HCT116 (cell line): ENCODE results near the gene THRB. TPM values are rescaled to one million over a fixed set of nuclear protein-coding genes. Genes with fewer than 3 reads are reported as not detected.

Experiments used
- ATAC-seq: fragments of 200-7000 bp; cut with Tn5 transposase; 2 replicates; pipeline ENCODE4 v1.9.1; 2020; ENCODE audit warnings: mild to moderate bottlenecking, moderate library complexity
- BruUV-seq: library from RNA; stranded (reverse); fragments of 400-500 nt; replicated peaks from 2 replicates; lab custom pipeline; 2021; lab: Mats Ljungman, UMichigan
- CTCF ChIA-PET: fragments of 300-600 bp; sonication (Branson Sonifier 250); formaldehyde crosslinking; loops from one replicate; lab custom pipeline; 2021; ENCODE audit warnings: antibody characterized with exemption; lab: Charles Lee
- POLR2A ChIA-PET: fragments of 300-600, 350-600 bp; sonication (Branson Sonifier 250); formaldehyde crosslinking; loops from one replicate; lab custom pipeline; 2021; ENCODE audit warnings: antibody characterized with exemption; lab: Charles Lee
- RAD21 ChIA-PET, 2 experiments: fragments of 300-600 bp; sonication (Branson Sonifier 250); formaldehyde crosslinking; loops; one replicate each; lab custom pipeline; 2023; ENCODE audit warnings: low total read pairs in 2 of 2; ENCODE audit not compliant: uncharacterized antibody in 2 of 2, unreplicated experiment in 2 of 2, low non-redundant PET in 1 of 2; lab: Charles Lee
- DNase-seq: peaks from one replicate; pipeline ENCODE4 v3.0.0-alpha.2; 2010; ENCODE audit warnings: low read depth, low spot score
- H2AFZ ChIP-seq: fragments of 200-600 bp; shearing (Covaris generic), sonication (generic); 2 replicates; pipeline ENCODE4 v1.6.1; 2017; ENCODE audit warnings: low read depth, mixed run types, mixed read lengths, antibody characterized with exemption, low read length; ENCODE audit not compliant: poor library complexity, severe bottlenecking
- H3K27ac ChIP-seq: 2 replicates; pipeline ENCODE4 v1.5.1; 2012; ENCODE audit warnings: low read depth, low read length
- H3K27me3 ChIP-seq: fragments of 200-600 bp; sonication (generic); 2 replicates; pipeline ENCODE4 v1.6.1; 2016; ENCODE audit warnings: mixed run types, low read length, mixed read lengths; ENCODE audit not compliant: insufficient read depth
- H3K36me3 ChIP-seq, 2 experiments: fragments of 200-500 bp in 1 of 2; fragments of 200-600 bp in 1 of 2; sonication (Bioruptor generic) in 1 of 2; sonication (generic) in 1 of 2; 2 replicates each; pipeline versions ENCODE4 v1.5.1 to v1.6.1; 2014 to 2016; ENCODE audit warnings: low read length in 2 of 2, inconsistent platforms in 1 of 2, mixed read lengths in 1 of 2, mixed run types in 1 of 2; ENCODE audit not compliant: insufficient read depth in 2 of 2, control insufficient read depth in 1 of 2
- H3K4me1 ChIP-seq, 2 experiments: fragments of 200-600 bp in 1 of 2; sonication (generic) in 1 of 2; 2 replicates each; pipeline versions ENCODE4 v1.5.1 to v1.6.1; 2012 to 2017; ENCODE audit warnings: low read length in 2 of 2, inconsistent platforms in 1 of 2, mild to moderate bottlenecking in 1 of 2, mixed read lengths in 1 of 2, mixed run types in 1 of 2, moderate library complexity in 1 of 2; ENCODE audit not compliant: insufficient read depth in 2 of 2, control insufficient read depth in 1 of 2
- H3K4me2 ChIP-seq: fragments of 200-600 bp; sonication (generic); 2 replicates; pipeline ENCODE4 v1.6.1; 2017; ENCODE audit warnings: mixed run types, low read length, mixed read lengths
- H3K4me3 ChIP-seq, 2 experiments: fragments of 200-600 bp in 1 of 2; sonication (generic) in 1 of 2; replicated peaks in 1 of 2; 2 replicates each; pipeline ENCODE4 v1.5.1; 2011 to 2016; ENCODE audit warnings: low read length in 2 of 2, control low read depth in 1 of 2, low read depth in 1 of 2, mild to moderate bottlenecking in 1 of 2, mixed read lengths in 1 of 2, mixed run types in 1 of 2
- H3K79me2 ChIP-seq: fragments of 200-600 bp; sonication (generic); 2 replicates; pipeline ENCODE4 v1.6.1; 2017; ENCODE audit warnings: mild to moderate bottlenecking, mixed run types, low read length, moderate library complexity, mixed read lengths; ENCODE audit not compliant: insufficient read depth
- H3K9ac ChIP-seq: fragments of 200-600 bp; sonication (generic); 2 replicates; pipeline ENCODE4 v1.6.1; 2016; ENCODE audit warnings: low read length, mixed read lengths
- H3K9me2 ChIP-seq: fragments of 200-600 bp; sonication (generic), shearing (Covaris generic); 2 replicates; pipeline ENCODE4 v1.6.1; 2017; ENCODE audit warnings: mixed run types, mild to moderate bottlenecking, moderate library complexity; ENCODE audit not compliant: insufficient read depth
- H3K9me3 ChIP-seq, 2 experiments: fragments of 200-500 bp in 1 of 2; fragments of 200-600 bp in 1 of 2; sonication (Bioruptor generic) in 1 of 2; sonication (generic) in 1 of 2; 2 replicates each; pipeline ENCODE4 v1.6.1; 2014 to 2017; ENCODE audit warnings: low read length in 2 of 2, mixed read lengths in 2 of 2, inconsistent platforms in 1 of 2, low read depth in 1 of 2, mild to moderate bottlenecking in 1 of 2, mixed run types in 1 of 2, moderate library complexity in 1 of 2; ENCODE audit not compliant: control insufficient read depth in 1 of 2, insufficient read depth in 1 of 2
- H4K20me1 ChIP-seq: fragments of 200-600 bp; sonication (generic), shearing (Covaris generic); 2 replicates; pipeline ENCODE4 v1.6.1; 2017; ENCODE audit warnings: mixed run types, mild to moderate bottlenecking, moderate library complexity; ENCODE audit not compliant: insufficient read depth
- CBX3 ChIP-seq: IDR thresholded peaks from 2 replicates; pipeline ENCODE4 v1.6.1; 2012; ENCODE audit warnings: low read depth
- CEBPB ChIP-seq: IDR thresholded peaks from 2 replicates; pipeline ENCODE4 v1.6.1; 2012; ENCODE audit warnings: low read depth
- EGR1 ChIP-seq: IDR thresholded peaks from 2 replicates; pipeline ENCODE4 v1.6.1; 2012; ENCODE audit warnings: low read depth
- ELF1 ChIP-seq: IDR thresholded peaks from 2 replicates; pipeline ENCODE4 v1.6.1; 2012; ENCODE audit warnings: low read depth, borderline replicate concordance
- EZH2 ChIP-seq: fragments of 200-600 bp; sonication (generic); IDR thresholded peaks from 2 replicates; pipeline ENCODE4 v1.6.1; 2017; ENCODE audit warnings: antibody characterized with exemption, mixed run types
- JUND ChIP-seq: IDR thresholded peaks from 2 replicates; pipeline ENCODE4 v1.6.1; 2012
- POLR2A ChIP-seq: IDR thresholded peaks from 2 replicates; pipeline ENCODE4 v1.7.0; 2011; ENCODE audit warnings: borderline replicate concordance; ENCODE audit not compliant: insufficient read depth, insufficient read length; ENCODE audit errors: extremely low read depth
- POLR2AphosphoS5 ChIP-seq: IDR thresholded peaks from 2 replicates; pipeline ENCODE4 v1.6.1; 2011; ENCODE audit warnings: mild to moderate bottlenecking, low read depth, low read length, moderate library complexity
- RAD21 ChIP-seq: IDR thresholded peaks from 2 replicates; pipeline ENCODE4 v1.6.1; 2012; ENCODE audit warnings: low read depth, mild to moderate bottlenecking
- SRF ChIP-seq: IDR thresholded peaks from 2 replicates; pipeline ENCODE4 v1.6.1; 2012; ENCODE audit warnings: low read depth
- TCF7L2 ChIP-seq: IDR thresholded peaks from 2 replicates; pipeline ENCODE4 v1.7.0; 2011; ENCODE audit warnings: borderline replicate concordance, inconsistent platforms; ENCODE audit not compliant: insufficient read depth, insufficient read length; ENCODE audit errors: extremely low read depth
- ZFX ChIP-seq: fragments of 450-650 bp; IDR thresholded peaks from 2 replicates; pipeline ENCODE4 v1.6.1; 2017
- ZNF274 ChIP-seq: fragments of 200-500 bp; sonication (Bioruptor generic); IDR thresholded peaks from 2 replicates; pipeline ENCODE4 v1.6.1; 2014; ENCODE audit warnings: mild to moderate bottlenecking, low read depth, low read length, inconsistent platforms
- intact Hi-C: fragments of 100-400 bp; cut with micrococcal nuclease; formaldehyde crosslinking; loops from 2 replicates; pipeline ENCODE4 v1.10.0; 2022
- total RNA-seq: library from RNA; stranded (reverse); gene quantifications from one replicate; pipeline ENCODE4 v1.2.1, GENCODE V29; 2021; ENCODE audit not compliant: unreplicated experiment
- TF ChIP-seq, protein P1 (sequence below): IDR thresholded peaks from 2 replicates; pipeline ENCODE4 v1.6.1; 2012; ENCODE audit warnings: low read depth
- TF ChIP-seq, protein P2 (sequence below): IDR thresholded peaks from 2 replicates; pipeline ENCODE4 v1.6.1; 2012
- TF ChIP-seq, protein P3 (sequence below): IDR thresholded peaks from 2 replicates; pipeline ENCODE4 v1.6.1; 2012

The THRB gene
- total RNA-seq, 1 experiment from 2014 or later, result 2.5 TPM

DNA sequence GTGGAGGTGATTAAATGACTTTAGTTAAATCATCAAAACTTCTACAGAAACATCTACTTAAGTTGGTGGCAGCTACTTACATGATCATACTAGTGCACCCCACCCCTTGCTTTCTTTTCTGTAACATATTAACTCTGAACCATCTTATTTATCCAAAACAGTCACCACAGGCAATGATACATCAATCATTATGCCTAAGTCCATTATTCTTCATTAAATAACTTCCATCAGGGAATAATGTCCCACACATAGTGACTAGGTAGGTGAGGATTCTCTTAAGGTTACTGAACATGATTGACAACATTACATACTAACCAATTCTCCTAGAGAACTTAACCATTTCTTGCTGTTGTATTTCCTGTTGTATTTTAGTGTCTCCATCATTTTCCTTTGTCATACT, 339.4 kb downstream of the THRB start (continued):
- TF ChIP-seq, protein P1, sequence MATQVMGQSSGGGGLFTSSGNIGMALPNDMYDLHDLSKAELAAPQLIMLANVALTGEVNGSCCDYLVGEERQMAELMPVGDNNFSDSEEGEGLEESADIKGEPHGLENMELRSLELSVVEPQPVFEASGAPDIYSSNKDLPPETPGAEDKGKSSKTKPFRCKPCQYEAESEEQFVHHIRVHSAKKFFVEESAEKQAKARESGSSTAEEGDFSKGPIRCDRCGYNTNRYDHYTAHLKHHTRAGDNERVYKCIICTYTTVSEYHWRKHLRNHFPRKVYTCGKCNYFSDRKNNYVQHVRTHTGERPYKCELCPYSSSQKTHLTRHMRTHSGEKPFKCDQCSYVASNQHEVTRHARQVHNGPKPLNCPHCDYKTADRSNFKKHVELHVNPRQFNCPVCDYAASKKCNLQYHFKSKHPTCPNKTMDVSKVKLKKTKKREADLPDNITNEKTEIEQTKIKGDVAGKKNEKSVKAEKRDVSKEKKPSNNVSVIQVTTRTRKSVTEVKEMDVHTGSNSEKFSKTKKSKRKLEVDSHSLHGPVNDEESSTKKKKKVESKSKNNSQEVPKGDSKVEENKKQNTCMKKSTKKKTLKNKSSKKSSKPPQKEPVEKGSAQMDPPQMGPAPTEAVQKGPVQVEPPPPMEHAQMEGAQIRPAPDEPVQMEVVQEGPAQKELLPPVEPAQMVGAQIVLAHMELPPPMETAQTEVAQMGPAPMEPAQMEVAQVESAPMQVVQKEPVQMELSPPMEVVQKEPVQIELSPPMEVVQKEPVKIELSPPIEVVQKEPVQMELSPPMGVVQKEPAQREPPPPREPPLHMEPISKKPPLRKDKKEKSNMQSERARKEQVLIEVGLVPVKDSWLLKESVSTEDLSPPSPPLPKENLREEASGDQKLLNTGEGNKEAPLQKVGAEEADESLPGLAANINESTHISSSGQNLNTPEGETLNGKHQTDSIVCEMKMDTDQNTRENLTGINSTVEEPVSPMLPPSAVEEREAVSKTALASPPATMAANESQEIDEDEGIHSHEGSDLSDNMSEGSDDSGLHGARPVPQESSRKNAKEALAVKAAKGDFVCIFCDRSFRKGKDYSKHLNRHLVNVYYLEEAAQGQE, result no peak
- no peak for TF ChIP-seq CBX3
- no peak for TF ChIP-seq ELF1
- no peak for TF ChIP-seq EGR1
- TF ChIP-seq EZH2, result no peak
- TF ChIP-seq CEBPB, result no peak
- TF ChIP-seq, protein P2, sequence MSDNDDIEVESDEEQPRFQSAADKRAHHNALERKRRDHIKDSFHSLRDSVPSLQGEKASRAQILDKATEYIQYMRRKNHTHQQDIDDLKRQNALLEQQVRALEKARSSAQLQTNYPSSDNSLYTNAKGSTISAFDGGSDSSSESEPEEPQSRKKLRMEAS, result no peak
- no peak for TF ChIP-seq JUND
- no peak for TF ChIP-seq ZNF274
- TF ChIP-seq SRF, result no peak
- TF ChIP-seq POLR2A, result no peak
- no peak for TF ChIP-seq ZFX

DNA sequence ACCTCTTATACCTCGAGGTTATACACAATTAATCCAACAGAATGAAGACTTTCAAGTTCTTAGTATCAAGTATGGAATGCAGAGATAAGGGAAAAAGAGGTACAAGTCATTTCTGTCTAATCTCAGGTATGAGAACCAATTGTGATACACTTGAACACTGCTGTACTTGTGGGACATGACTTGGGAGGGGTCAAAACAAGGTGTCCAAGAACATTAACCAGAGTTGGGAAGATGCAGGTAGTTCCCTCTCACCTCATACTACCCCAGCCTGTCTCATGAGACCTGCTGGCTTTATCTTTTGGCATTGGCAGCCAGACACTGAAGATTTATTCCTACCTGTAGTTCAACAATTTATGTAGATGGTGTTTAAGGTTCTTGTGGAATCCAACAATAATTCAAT, 339.9 kb downstream of the THRB start:
- no peak for TF ChIP-seq POLR2AphosphoS5
- no peak for TF ChIP-seq ZFX
- no peak for TF ChIP-seq TCF7L2
- TF ChIP-seq JUND, result no peak
- no peak for TF ChIP-seq EGR1
- no peak for TF ChIP-seq EZH2
- no peak for TF ChIP-seq RAD21
- TF ChIP-seq SRF, result no peak
- TF ChIP-seq, protein P3, sequence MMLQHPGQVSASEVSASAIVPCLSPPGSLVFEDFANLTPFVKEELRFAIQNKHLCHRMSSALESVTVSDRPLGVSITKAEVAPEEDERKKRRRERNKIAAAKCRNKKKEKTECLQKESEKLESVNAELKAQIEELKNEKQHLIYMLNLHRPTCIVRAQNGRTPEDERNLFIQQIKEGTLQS, result no peak
- TF ChIP-seq, protein P2, result no peak
- no peak for TF ChIP-seq ELF1
- DNase-seq (no peak), ATAC-seq (no peak)
- no peaks in the 10 kb centered on the region for H3K9me3 ChIP-seq
- CTCF ChIA-PET, result no interaction called here
- H3K36me3 ChIP-seq, result no peaks in the 10 kb centered on the region
- no peak overlapping the region for H3K27ac ChIP-seq
- no peak overlapping the region for H3K9ac ChIP-seq
- peaks cover 3 to 46% of the 10 kb centered on the region in 2 experiments for H3K4me1 ChIP-seq
- H3K4me3 ChIP-seq, result no peak overlapping the region
- no peak overlapping the region for H2AFZ ChIP-seq
- RAD21 ChIA-PET, result no interaction called here
- H3K27me3 ChIP-seq, result no peaks in the 10 kb centered on the region
- POLR2A ChIA-PET, result no interaction called here
- no TSS peak for BruUV-seq
- 0 out of 2 replicates have a peak, but pooled peaks cover 5% of the 10 kb centered on the region for H3K9me2 ChIP-seq
- no peaks in the 10 kb centered on the region for H4K20me1 ChIP-seq
- H3K79me2 ChIP-seq, result no peaks in the 10 kb centered on the region
- intact Hi-C loops, result no loop called here
- H3K4me2 ChIP-seq, result 0 out of 2 replicates have a peak overlapping the region, but pooled peaks have one; percentile 14
